Ishikawa (cell line): ENCODE measurements around the gene CD63.

Experiments used
- EP300 ChIP-seq: IDR thresholded peaks from 2 replicates; pipeline ENCODE4 v1.6.1; 2012; ENCODE audit warnings: borderline replicate concordance
- FOXM1 ChIP-seq: IDR thresholded peaks from 2 replicates; pipeline ENCODE4 v1.6.1; 2012; ENCODE audit warnings: low read depth, borderline replicate concordance
- USF1 ChIP-seq: IDR thresholded peaks from 2 replicates; pipeline ENCODE4 v1.6.1; 2012
- ZBTB7A ChIP-seq: IDR thresholded peaks from 2 replicates; pipeline ENCODE4 v1.6.1; 2012; ENCODE audit warnings: low read depth

Gene CD63

GRCh38 chr12:55675666-55676065, 53.1 kb downstream of the CD63 start:
- TF ChIP-seq ZBTB7A (no peak), USF1 (no peak), EP300 (no peak), FOXM1 (no peak)
